Neural cell (in vitro differentiated cells): Measurements from ENCODE around the gene MTMR3. TPM values are rescaled to one million over a fixed set of nuclear protein-coding genes. Genes with fewer than 3 reads are reported as not detected.

Source experiments
- H2AFZ ChIP-seq: fragments of 200-600, 300-800 bp; sonication (generic), shearing (Covaris generic); 2 replicates; pipeline ENCODE4 v1.6.0; 2014; ENCODE audit warnings: low read depth, mild to moderate bottlenecking, antibody characterized with exemption, low read length, moderate library complexity
- H3F3A ChIP-seq: fragments of 200-600 bp; shearing (Covaris generic); 2 replicates; pipeline ENCODE4 v1.6.1; 2016; ENCODE audit warnings: mild to moderate bottlenecking, moderate library complexity, mixed read lengths, antibody characterized with exemption, low read length; ENCODE audit not compliant: insufficient read depth, poor library complexity, severe bottlenecking
- H3K27ac ChIP-seq: fragments of 200-600, 300-800 bp; sonication (generic), shearing (Covaris generic); 2 replicates; pipeline ENCODE4 v1.5.1; 2014; ENCODE audit warnings: mild to moderate bottlenecking, low read length, moderate library complexity
- H3K27me3 ChIP-seq: fragments of 300-800, 200-600 bp; sonication (generic), shearing (Covaris generic); 2 replicates; pipeline ENCODE4 v1.6.0; 2014; ENCODE audit warnings: mild to moderate bottlenecking, low read depth, low read length, moderate library complexity; ENCODE audit not compliant: insufficient read depth
- H3K36me3 ChIP-seq: fragments of 300-800, 200-600 bp; sonication (generic), shearing (Covaris generic); 2 replicates; pipeline ENCODE4 v1.5.1; 2014; ENCODE audit warnings: mild to moderate bottlenecking, antibody characterized with exemption, low read length, moderate library complexity; ENCODE audit not compliant: insufficient read depth
- H3K4me2 ChIP-seq: fragments of 300-800, 200-600 bp; sonication (generic), shearing (Covaris generic); 2 replicates; pipeline ENCODE4 v1.6.0; 2014; ENCODE audit warnings: mild to moderate bottlenecking, low read length
- H3K4me3 ChIP-seq: fragments of 300-800, 200-600 bp; sonication (generic), shearing (Covaris generic); 2 replicates; pipeline ENCODE4 v1.5.1; 2014; ENCODE audit warnings: mild to moderate bottlenecking, low read length, moderate library complexity
- H3K79me2 ChIP-seq: fragments of 200-600 bp; shearing (Covaris generic); replicated peaks from 2 replicates; pipeline ENCODE4 v1.6.0; 2014; ENCODE audit warnings: mild to moderate bottlenecking, low read length, moderate library complexity; ENCODE audit not compliant: insufficient read depth
- H3K9ac ChIP-seq: fragments of 300-800, 200-600 bp; sonication (generic), shearing (Covaris generic); 2 replicates; pipeline ENCODE4 v1.6.1; 2016; ENCODE audit warnings: mild to moderate bottlenecking, low read length, mixed read lengths
- H3K9me2 ChIP-seq: fragments of 200-600 bp; shearing (Covaris generic); 2 replicates; pipeline ENCODE4 v1.6.1; 2016; ENCODE audit warnings: mild to moderate bottlenecking, low read length, mixed read lengths; ENCODE audit not compliant: insufficient read depth
- H3K9me3 ChIP-seq: fragments of 200-600, 300-800 bp; sonication (generic), shearing (Covaris generic); 2 replicates; pipeline ENCODE4 v1.6.1; 2016; ENCODE audit warnings: mild to moderate bottlenecking, mixed run types, low read length, moderate library complexity, mixed read lengths
- H4K20me1 ChIP-seq: fragments of 200-600 bp; shearing (Covaris generic); 2 replicates; pipeline ENCODE4 v1.6.1; 2016; ENCODE audit warnings: mild to moderate bottlenecking, mixed run types; ENCODE audit not compliant: insufficient read depth
- EP300 ChIP-seq: fragments of 450-650 bp; conservative IDR thresholded peaks from 2 replicates; pipeline ENCODE4 v1.6.1; 2014; ENCODE audit warnings: antibody characterized with exemption, mild to moderate bottlenecking, moderate library complexity; ENCODE audit not compliant: poor library complexity, severe bottlenecking
- EZH2 ChIP-seq: fragments of 200-600, 300-800 bp; shearing (Covaris generic), sonication (generic); IDR thresholded peaks from 2 replicates; pipeline ENCODE4 v1.6.1; 2014; ENCODE audit warnings: antibody characterized with exemption, low read length, borderline replicate concordance, mild to moderate bottlenecking; ENCODE audit not compliant: insufficient read depth, poor library complexity, severe bottlenecking
- MXI1 ChIP-seq: fragments of 450-650 bp; conservative IDR thresholded peaks from 2 replicates; pipeline ENCODE4 v1.6.1; 2014; ENCODE audit warnings: antibody characterized with exemption, mild to moderate bottlenecking; ENCODE audit not compliant: poor library complexity, severe bottlenecking
- POLR2AphosphoS5 ChIP-seq: IDR thresholded peaks from 2 replicates; pipeline ENCODE4 v1.6.1; 2012
- RAD21 ChIP-seq: fragments of 450-650 bp; conservative IDR thresholded peaks from 2 replicates; pipeline ENCODE4 v1.6.1; 2014; ENCODE audit warnings: antibody characterized with exemption, mild to moderate bottlenecking, moderate library complexity
- SMC3 ChIP-seq: fragments of 450-650 bp; conservative IDR thresholded peaks from 2 replicates; pipeline ENCODE4 v1.6.1; 2014; ENCODE audit warnings: antibody characterized with exemption, mild to moderate bottlenecking, moderate library complexity; ENCODE audit not compliant: poor library complexity
- TAF1 ChIP-seq: IDR thresholded peaks from 2 replicates; pipeline ENCODE4 v1.6.1; 2012; ENCODE audit warnings: low read depth
- polyA plus RNA-seq: library from polyadenylated mRNA; depleted of rRNA; stranded (reverse); fragments of >200 nt; gene quantifications from 2 replicates; pipeline ENCODE4 v1.2.3, GENCODE V29; 2014
- TF ChIP-seq, protein P1 (sequence below): IDR thresholded peaks from 2 replicates; pipeline ENCODE4 v1.6.1; 2012; ENCODE audit warnings: borderline replicate concordance
- TF ChIP-seq, protein P2 (sequence below): fragments of 450-650 bp; IDR thresholded peaks from 2 replicates; pipeline ENCODE4 v1.5.1; 2014; ENCODE audit warnings: antibody characterized with exemption, mild to moderate bottlenecking, moderate library complexity; ENCODE audit not compliant: poor library complexity, severe bottlenecking

Gene MTMR3
- polyA plus RNA-seq, 1 donor from 2014 or later: 46.7 TPM

DNA sequence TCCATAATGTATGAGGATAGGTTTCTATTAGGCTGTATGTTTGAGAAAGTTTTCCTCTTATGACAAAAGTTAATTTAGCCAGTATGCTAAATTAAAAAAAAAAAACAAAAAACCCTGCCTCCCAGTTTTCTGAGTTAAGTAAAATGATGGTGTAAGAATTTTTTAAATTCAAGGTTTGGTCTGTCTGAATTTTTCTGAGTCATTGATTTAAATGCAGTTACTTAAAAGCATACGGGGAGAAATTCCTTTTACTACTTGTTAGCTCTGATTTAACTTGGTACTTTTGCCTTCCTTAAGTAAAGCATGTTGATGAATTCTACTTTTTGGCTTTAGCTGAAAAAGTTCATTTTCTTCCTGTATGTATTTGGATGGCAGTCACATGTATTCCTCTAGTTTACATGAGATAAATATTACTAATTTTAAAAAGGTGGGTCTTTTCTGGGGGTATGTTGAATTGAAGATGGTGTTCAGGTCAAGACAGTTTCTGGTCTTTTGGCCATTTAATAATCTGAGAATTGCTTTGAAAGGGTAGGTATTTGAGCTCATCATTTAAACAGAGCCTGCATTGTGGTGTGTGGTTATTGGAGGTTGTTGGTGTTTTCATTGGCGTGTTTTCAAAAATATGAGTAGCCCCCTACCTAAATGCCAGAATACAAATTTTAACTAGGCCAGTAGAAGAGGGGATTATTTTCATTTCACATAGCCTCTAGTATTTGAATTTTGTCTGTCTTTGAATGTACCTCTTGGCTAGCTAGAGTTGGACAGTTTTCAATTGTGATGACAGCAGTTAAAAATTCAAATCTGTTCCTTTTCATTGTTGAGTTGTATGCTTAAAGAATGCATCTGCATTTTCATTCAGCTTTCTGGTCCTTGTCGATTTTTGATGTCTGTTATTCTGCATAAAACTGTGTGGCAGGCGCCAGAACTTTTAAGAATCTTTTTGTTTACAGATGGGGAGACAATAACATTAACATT, 64.7 kb downstream of the MTMR3 start:
- H3F3A ChIP-seq: peaks cover 2% of the 10 kb centered on the region
- H4K20me1 ChIP-seq: no peaks in the 10 kb centered on the region
- peaks cover 80% of the 10 kb centered on the region for H3K79me2 ChIP-seq
- no peak overlapping the region for H3K4me2 ChIP-seq
- no peak overlapping the region for H3K4me3 ChIP-seq
- no peak overlapping the region for H3K27ac ChIP-seq
- TF ChIP-seq EZH2 (no peak), MXI1 (no peak), RAD21 (no peak), TAF1 (no peak), SMC3 (no peak), POLR2AphosphoS5 (no peak), EP300 (no peak)
- TF ChIP-seq, protein P1, sequence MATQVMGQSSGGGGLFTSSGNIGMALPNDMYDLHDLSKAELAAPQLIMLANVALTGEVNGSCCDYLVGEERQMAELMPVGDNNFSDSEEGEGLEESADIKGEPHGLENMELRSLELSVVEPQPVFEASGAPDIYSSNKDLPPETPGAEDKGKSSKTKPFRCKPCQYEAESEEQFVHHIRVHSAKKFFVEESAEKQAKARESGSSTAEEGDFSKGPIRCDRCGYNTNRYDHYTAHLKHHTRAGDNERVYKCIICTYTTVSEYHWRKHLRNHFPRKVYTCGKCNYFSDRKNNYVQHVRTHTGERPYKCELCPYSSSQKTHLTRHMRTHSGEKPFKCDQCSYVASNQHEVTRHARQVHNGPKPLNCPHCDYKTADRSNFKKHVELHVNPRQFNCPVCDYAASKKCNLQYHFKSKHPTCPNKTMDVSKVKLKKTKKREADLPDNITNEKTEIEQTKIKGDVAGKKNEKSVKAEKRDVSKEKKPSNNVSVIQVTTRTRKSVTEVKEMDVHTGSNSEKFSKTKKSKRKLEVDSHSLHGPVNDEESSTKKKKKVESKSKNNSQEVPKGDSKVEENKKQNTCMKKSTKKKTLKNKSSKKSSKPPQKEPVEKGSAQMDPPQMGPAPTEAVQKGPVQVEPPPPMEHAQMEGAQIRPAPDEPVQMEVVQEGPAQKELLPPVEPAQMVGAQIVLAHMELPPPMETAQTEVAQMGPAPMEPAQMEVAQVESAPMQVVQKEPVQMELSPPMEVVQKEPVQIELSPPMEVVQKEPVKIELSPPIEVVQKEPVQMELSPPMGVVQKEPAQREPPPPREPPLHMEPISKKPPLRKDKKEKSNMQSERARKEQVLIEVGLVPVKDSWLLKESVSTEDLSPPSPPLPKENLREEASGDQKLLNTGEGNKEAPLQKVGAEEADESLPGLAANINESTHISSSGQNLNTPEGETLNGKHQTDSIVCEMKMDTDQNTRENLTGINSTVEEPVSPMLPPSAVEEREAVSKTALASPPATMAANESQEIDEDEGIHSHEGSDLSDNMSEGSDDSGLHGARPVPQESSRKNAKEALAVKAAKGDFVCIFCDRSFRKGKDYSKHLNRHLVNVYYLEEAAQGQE: no peak
- TF ChIP-seq, protein P2, sequence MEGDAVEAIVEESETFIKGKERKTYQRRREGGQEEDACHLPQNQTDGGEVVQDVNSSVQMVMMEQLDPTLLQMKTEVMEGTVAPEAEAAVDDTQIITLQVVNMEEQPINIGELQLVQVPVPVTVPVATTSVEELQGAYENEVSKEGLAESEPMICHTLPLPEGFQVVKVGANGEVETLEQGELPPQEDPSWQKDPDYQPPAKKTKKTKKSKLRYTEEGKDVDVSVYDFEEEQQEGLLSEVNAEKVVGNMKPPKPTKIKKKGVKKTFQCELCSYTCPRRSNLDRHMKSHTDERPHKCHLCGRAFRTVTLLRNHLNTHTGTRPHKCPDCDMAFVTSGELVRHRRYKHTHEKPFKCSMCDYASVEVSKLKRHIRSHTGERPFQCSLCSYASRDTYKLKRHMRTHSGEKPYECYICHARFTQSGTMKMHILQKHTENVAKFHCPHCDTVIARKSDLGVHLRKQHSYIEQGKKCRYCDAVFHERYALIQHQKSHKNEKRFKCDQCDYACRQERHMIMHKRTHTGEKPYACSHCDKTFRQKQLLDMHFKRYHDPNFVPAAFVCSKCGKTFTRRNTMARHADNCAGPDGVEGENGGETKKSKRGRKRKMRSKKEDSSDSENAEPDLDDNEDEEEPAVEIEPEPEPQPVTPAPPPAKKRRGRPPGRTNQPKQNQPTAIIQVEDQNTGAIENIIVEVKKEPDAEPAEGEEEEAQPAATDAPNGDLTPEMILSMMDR: no peak
- no peaks in the 10 kb centered on the region for H3K36me3 ChIP-seq
- no peak overlapping the region for H2AFZ ChIP-seq
- H3K9ac ChIP-seq: no peak overlapping the region
- no peaks in the 10 kb centered on the region for H3K9me3 ChIP-seq
- H3K27me3 ChIP-seq: no peaks in the 10 kb centered on the region
- no peaks in the 10 kb centered on the region for H3K9me2 ChIP-seq

DNA sequence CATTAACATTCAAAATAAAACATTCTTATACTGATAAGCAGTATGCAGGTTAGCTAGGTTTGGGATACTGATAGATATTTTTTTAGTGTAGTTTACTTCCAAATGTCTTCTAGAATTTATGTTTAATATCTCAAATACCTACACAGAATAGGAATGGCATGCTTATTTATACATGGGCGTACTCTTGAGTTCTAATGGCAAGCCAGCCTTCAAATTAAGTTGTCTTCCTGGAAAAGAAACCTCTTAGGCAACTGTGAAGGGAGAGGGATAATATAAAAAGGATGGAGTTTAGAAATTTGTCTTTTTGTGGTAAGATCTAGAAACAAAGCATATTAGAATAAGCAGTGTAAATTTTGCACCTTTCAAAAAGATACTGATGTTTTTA, 65.4 kb downstream of the MTMR3 start:
- no peaks in the 10 kb centered on the region for H4K20me1 ChIP-seq
- no peak overlapping the region for H3K27ac ChIP-seq
- no peaks in the 10 kb centered on the region for H3K36me3 ChIP-seq
- peaks cover 2% of the 10 kb centered on the region for H3F3A ChIP-seq
- no peak overlapping the region for H3K4me2 ChIP-seq
- H2AFZ ChIP-seq: no peak overlapping the region
- no peaks in the 10 kb centered on the region for H3K27me3 ChIP-seq
- H3K4me3 ChIP-seq: no peak overlapping the region
- no peaks in the 10 kb centered on the region for H3K9me2 ChIP-seq
- TF ChIP-seq POLR2AphosphoS5 (no peak), EZH2 (no peak), TAF1 (no peak), EP300 (no peak), MXI1 (no peak)
- TF ChIP-seq, protein P2: no peak
- H3K9ac ChIP-seq: no peak overlapping the region
- no peaks in the 10 kb centered on the region for H3K9me3 ChIP-seq
- H3K79me2 ChIP-seq: peaks cover 82% of the 10 kb centered on the region
